A549 treated with CORT108297 at 1 μM for 4 hours (cell line): ENCODE measurements around the gene PDCD6IP. TPM values are rescaled to one million over a fixed set of nuclear protein-coding genes. Genes with fewer than 3 reads are reported as not detected.

ENCODE experiments used
- total RNA-seq: library from RNA; stranded (reverse); fragments of 200-300 nt; extraction: Qiagen RNA extraction; gene quantifications from 5 replicates; pipeline ENCODE4 v1.2.3, GENCODE V29; 2022

The PDCD6IP gene, protein sequence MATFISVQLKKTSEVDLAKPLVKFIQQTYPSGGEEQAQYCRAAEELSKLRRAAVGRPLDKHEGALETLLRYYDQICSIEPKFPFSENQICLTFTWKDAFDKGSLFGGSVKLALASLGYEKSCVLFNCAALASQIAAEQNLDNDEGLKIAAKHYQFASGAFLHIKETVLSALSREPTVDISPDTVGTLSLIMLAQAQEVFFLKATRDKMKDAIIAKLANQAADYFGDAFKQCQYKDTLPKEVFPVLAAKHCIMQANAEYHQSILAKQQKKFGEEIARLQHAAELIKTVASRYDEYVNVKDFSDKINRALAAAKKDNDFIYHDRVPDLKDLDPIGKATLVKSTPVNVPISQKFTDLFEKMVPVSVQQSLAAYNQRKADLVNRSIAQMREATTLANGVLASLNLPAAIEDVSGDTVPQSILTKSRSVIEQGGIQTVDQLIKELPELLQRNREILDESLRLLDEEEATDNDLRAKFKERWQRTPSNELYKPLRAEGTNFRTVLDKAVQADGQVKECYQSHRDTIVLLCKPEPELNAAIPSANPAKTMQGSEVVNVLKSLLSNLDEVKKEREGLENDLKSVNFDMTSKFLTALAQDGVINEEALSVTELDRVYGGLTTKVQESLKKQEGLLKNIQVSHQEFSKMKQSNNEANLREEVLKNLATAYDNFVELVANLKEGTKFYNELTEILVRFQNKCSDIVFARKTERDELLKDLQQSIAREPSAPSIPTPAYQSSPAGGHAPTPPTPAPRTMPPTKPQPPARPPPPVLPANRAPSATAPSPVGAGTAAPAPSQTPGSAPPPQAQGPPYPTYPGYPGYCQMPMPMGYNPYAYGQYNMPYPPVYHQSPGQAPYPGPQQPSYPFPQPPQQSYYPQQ
- total RNA-seq, result 124 to 183 TPM (median 162 TPM) in 5 replicates

DNA sequence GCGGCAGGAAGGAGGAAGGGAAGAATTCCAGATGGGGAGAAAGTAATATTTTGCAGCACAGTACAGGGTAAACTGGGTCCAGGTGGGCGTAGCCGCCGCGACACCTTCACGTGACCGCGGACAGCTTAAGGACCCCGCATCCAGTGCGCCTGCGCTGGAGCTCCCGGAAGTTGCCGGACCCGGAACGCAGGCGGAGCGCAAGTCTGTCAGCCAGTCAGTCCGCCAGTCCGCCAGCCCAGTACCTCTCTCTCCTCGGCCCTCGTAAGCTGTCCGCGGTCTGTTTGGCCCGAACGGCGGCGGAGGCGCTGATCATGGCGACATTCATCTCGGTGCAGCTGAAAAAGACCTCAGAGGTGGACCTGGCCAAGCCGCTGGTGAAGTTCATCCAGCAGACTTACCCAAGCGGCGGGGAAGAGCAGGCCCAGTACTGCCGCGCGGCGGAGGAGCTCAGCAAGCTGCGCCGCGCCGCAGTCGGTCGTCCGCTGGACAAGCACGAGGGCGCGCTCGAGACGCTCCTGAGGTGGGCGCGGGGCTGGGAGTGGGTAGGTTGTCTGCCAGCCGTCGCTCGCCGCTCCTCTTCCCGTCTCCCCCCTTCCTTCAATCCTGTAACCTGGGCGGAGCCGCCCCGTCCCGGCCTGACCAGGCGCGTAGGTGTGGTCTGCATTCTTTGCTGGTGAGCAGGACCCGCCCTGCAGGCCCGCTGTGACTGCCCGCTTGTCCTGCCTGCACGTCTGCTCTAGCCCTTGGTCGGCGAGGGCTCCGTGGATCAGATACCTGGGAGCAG is at the start of gene PDCD6IP:
PDCD6IP (plus strand) TSS at position 213 of the 784 bp plus-strand sequence; CDS start at position 312, 99 bp downstream.

Other genes starting within 250 kb of the PDCD6IP start
- gene CLASP2, start 80.4 kb upstream of the PDCD6IP start, total RNA-seq, result 13.8 to 23.1 TPM (median 17.7 TPM) in 5 replicates